ENCODE data around the gene CCL25.
A peak's percentile ranks its signal among the peaks of the same experiment; 100 is the strongest.

CCL25 gene

DNA sequence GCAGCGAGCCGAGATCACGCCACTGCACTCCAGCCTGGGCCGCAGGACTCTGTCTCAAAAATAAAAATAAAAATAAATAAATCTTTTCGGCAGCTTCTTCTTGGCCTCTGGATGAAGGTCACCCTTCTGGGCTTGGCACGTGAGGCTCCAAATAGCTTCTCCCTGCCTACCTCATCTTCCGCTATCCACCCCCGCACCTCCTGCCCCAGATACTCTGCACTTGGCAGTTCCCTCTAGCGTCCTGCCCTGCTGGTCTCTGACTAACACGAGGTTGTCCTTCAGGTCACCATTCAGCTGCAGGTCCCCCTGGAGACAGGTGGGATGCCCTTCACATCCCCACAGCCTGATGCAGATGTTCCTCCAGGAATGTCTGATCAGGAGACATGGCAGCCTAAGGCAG lies 8.5 kb upstream of the CCL25 start:
- TF ChIP-seq, protein P1, sequence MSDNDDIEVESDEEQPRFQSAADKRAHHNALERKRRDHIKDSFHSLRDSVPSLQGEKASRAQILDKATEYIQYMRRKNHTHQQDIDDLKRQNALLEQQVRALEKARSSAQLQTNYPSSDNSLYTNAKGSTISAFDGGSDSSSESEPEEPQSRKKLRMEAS (IDR thresholded peaks at IDR 0.05): no peak
- no peak for TF ChIP-seq TAF1 (IDR thresholded peaks at IDR 0.05; ENCODE audit: low read depth)
- TF ChIP-seq ZBTB7A (IDR thresholded peaks at IDR 0.05; ENCODE audit: low read depth): no peak

DNA sequence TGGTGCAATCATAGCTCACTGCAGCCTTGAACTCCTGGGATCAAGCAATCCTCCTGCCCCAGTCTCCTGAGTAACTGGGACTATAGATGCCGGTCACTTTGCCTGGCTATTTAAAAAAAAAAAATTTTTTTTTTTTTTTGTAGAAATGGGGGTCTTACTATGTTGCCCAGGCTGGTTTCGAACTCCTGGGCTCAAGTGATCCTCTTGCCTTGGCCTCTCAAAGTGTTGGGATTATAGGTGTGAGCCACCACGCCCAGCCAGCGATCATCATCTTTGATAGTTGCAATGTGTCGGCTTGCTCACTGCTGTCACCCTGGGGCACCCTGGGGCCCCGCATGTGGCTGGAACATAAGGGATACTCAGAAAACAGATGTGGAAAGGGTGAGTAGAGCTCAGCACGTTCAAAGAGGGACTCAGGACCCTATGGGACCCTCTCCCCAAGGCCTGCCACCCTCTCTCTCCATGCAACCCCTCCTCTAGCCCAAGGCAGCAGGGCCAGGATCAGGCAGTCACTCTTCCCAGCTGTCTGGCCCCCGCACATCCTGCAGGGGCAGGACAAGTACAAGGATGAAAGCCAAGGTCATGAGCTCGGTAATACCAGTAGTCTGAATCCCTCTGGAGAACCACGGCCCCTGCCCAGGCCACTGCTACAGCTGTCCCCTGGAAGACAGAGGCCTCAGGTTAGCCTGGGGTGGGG lies 6.5 kb upstream of the CCL25 start:
- TF ChIP-seq EGR1 (IDR thresholded peaks at IDR 0.05): no peak
- no peak for TF ChIP-seq TCF12 (IDR thresholded peaks at IDR 0.05; ENCODE audit: low read depth)
- TF ChIP-seq EP300 (IDR thresholded peaks at IDR 0.05; ENCODE audit: borderline replicate concordance): no peak
- no peak for TF ChIP-seq TEAD4 (IDR thresholded peaks at IDR 0.05)
- TF ChIP-seq FOXM1 (IDR thresholded peaks at IDR 0.05; ENCODE audit: borderline replicate concordance, low read depth): no peak
- no peak for TF ChIP-seq NFIC (IDR thresholded peaks at IDR 0.05)

DNA sequence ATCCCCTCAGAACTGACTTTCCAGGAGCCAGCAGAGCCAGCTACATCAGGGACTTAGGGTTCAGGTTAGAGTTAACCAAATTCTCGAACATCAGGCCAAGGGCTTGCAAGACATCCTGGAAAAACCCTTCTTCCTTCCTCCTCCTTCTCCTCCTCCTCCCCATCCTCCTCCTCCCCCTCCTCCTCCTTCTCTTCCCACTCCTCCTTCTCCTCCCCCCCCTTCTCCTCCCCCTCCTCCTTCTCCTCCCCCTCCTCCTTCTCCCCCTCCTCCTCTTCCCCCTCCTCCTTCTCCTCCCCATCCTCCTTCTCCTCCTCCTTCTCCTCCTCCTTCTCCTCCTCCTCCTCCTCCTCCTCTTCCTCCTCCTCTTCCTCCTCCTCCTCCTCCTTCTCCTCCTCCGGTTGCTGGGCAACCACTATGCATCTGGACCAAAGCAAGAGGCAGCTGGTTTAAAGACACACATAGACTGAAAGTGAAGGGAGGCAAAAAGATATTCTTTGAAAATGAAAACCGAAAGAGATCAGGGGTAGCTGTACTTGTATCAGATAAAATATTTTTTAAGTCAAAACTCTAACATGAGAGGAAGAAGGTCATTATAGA lies 5.9 kb upstream of the CCL25 start:
- TF ChIP-seq ZBTB7A (IDR thresholded peaks at IDR 0.05; ENCODE audit: low read depth) (no peak), NFIC (IDR thresholded peaks at IDR 0.05) (no peak), TCF12 (IDR thresholded peaks at IDR 0.05; ENCODE audit: low read depth) (no peak), YY1 (IDR thresholded peaks at IDR 0.05; ENCODE audit: low read depth) (no peak), TAF1 (IDR thresholded peaks at IDR 0.05; ENCODE audit: low read depth) (no peak)

DNA sequence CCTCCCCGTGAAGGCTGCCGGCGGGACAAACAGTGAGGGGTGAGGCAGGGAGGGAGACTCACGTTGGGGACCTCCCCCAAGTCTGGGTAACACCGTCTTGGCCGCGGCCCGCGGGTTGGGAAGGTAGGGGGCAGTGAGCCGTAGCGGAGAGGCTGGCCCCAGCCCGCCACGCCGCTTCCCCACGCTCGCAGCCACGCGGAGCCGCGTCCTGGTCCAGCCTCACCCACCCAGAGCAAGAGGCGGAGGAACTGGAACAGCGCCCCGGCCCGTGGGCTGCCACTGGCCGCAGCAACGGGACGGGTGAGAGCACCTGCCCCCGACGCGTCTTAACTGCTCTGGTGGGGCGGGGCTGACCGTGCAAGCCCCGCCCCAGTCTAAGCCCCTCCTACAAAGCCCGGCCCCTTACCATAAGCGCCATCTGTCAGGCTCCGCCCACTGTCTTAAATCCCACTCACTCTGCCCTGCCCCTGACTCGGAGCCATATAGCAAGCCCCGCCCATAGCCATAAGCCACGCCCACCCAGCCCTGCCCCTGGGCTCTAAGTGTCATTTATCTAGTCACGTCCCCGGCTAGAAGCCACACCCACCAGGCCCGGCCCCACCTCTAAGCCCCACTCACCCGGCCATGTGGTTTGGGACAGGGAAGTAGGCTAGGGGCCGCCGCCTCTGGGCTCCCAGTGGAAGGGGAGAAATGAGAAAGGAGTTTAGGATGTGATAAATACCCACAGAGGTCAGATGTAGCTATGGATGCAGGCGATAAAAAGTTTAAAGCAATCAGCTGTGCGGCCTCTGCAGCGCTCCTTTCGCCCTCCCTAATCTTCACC lies 2.1 kb upstream of the CCL25 start:
- TF ChIP-seq YY1 (IDR thresholded peaks at IDR 0.05; ENCODE audit: low read depth): 0 out of 2 replicates have a peak, but pooled peaks have one; percentile 11
- TF ChIP-seq FOXM1 (IDR thresholded peaks at IDR 0.05; ENCODE audit: borderline replicate concordance, low read depth): no peak
- no peak for TF ChIP-seq EGR1 (IDR thresholded peaks at IDR 0.05)
- 0 out of 2 replicates have a peak, but pooled peaks have one; percentile 34 for TF ChIP-seq TAF1 (IDR thresholded peaks at IDR 0.05; ENCODE audit: low read depth)
- TF ChIP-seq CEBPB (IDR thresholded peaks at IDR 0.05): no peak
- no peak for TF ChIP-seq EP300 (IDR thresholded peaks at IDR 0.05; ENCODE audit: borderline replicate concordance)
- 0 out of 2 replicates have a peak, but pooled peaks have one; percentile 42 for TF ChIP-seq NFIC (IDR thresholded peaks at IDR 0.05)
- TF ChIP-seq, protein P2, sequence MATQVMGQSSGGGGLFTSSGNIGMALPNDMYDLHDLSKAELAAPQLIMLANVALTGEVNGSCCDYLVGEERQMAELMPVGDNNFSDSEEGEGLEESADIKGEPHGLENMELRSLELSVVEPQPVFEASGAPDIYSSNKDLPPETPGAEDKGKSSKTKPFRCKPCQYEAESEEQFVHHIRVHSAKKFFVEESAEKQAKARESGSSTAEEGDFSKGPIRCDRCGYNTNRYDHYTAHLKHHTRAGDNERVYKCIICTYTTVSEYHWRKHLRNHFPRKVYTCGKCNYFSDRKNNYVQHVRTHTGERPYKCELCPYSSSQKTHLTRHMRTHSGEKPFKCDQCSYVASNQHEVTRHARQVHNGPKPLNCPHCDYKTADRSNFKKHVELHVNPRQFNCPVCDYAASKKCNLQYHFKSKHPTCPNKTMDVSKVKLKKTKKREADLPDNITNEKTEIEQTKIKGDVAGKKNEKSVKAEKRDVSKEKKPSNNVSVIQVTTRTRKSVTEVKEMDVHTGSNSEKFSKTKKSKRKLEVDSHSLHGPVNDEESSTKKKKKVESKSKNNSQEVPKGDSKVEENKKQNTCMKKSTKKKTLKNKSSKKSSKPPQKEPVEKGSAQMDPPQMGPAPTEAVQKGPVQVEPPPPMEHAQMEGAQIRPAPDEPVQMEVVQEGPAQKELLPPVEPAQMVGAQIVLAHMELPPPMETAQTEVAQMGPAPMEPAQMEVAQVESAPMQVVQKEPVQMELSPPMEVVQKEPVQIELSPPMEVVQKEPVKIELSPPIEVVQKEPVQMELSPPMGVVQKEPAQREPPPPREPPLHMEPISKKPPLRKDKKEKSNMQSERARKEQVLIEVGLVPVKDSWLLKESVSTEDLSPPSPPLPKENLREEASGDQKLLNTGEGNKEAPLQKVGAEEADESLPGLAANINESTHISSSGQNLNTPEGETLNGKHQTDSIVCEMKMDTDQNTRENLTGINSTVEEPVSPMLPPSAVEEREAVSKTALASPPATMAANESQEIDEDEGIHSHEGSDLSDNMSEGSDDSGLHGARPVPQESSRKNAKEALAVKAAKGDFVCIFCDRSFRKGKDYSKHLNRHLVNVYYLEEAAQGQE (IDR thresholded peaks at IDR 0.05; ENCODE audit: low read depth): no peak
- no peak for TF ChIP-seq CREB1 (IDR thresholded peaks at IDR 0.05; ENCODE audit: low read depth)
- TF ChIP-seq TCF12 (IDR thresholded peaks at IDR 0.05; ENCODE audit: low read depth): no peak
- no peak for TF ChIP-seq RAD21 (IDR thresholded peaks at IDR 0.05; ENCODE audit: low read depth)
- no peak for TF ChIP-seq TEAD4 (IDR thresholded peaks at IDR 0.05)
- TF ChIP-seq, protein P3, sequence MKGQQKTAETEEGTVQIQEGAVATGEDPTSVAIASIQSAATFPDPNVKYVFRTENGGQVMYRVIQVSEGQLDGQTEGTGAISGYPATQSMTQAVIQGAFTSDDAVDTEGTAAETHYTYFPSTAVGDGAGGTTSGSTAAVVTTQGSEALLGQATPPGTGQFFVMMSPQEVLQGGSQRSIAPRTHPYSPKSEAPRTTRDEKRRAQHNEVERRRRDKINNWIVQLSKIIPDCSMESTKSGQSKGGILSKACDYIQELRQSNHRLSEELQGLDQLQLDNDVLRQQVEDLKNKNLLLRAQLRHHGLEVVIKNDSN (IDR thresholded peaks at IDR 0.05): 0 out of 2 replicates have a peak, but pooled peaks have one; percentile 23
- TF ChIP-seq ZBTB7A (IDR thresholded peaks at IDR 0.05; ENCODE audit: low read depth): peak; percentile 40; the same call in 1 of the 2 replicates
- TF ChIP-seq, protein P1 (IDR thresholded peaks at IDR 0.05): peak; percentile 76

DNA sequence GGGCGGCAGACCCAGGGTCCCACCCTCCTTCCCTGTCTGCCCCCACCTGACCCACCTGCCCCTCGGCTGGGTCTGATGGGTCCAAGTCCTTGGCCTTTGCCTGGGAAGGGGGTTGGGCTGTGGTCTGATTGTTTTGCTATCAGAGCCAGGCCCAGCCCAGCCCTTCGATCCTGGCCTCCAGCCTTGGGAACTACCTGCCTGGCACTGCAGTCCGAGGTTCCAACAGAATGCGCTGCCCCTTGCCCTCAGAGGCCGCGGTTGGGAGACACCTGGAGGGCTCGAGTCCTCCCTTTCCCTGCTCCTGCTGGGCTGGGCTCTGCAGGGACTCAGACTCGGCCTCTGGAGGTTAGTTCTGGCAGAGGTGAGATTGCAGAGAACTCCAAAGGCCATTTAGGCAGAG lies 1.6 kb downstream of the CCL25 start:
- TF ChIP-seq TCF12 (IDR thresholded peaks at IDR 0.05; ENCODE audit: low read depth) (no peak), RAD21 (IDR thresholded peaks at IDR 0.05; ENCODE audit: low read depth) (no peak), CEBPB (IDR thresholded peaks at IDR 0.05) (no peak), CREB1 (IDR thresholded peaks at IDR 0.05; ENCODE audit: low read depth) (no peak), YY1 (IDR thresholded peaks at IDR 0.05; ENCODE audit: low read depth) (no peak), NFIC (IDR thresholded peaks at IDR 0.05) (no peak), ZBTB7A (IDR thresholded peaks at IDR 0.05; ENCODE audit: low read depth) (no peak), EGR1 (IDR thresholded peaks at IDR 0.05) (no peak), FOXM1 (IDR thresholded peaks at IDR 0.05; ENCODE audit: borderline replicate concordance, low read depth) (no peak), EP300 (IDR thresholded peaks at IDR 0.05; ENCODE audit: borderline replicate concordance) (no peak)
- TF ChIP-seq, protein P2 (IDR thresholded peaks at IDR 0.05; ENCODE audit: low read depth): no peak
- TF ChIP-seq, protein P1 (IDR thresholded peaks at IDR 0.05): no peak
- TF ChIP-seq, protein P3 (IDR thresholded peaks at IDR 0.05): no peak

Data from Ishikawa (cell line).